Measurements from ENCODE around the gene DUS3L. TPM values are rescaled to one million over a fixed set of nuclear protein-coding genes. Genes with fewer than 3 reads are reported as not detected.

DUS3L gene
- total RNA-seq, 1 experiment from 2014 or later, result 39.6 TPM

DNA sequence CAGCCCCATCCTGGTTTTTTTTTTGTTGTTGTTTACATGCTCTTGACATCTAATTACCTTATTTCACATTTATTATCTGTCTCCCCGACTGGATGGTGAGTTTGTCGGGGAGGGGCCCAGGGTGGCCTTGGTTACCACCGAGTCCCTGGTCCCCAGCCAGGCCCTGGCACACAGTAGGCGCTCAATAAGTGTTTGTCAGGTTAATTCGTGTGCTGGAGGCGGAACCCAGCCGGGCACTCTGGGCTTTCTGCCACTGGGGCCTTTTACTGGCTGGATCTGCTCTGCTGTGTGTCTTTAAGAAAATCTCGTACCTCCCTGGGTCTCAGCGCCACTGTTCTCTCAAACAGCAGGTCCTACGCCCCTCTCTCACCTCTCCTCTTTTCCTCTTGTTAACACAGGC, 18.5 kb upstream of the DUS3L start:
- Histone ChIP-seq H3K4me3 (ENCODE audit: low read depth in 2 of 2, low read length in 2 of 2) (no peak overlapping the region), H3K4me1 (ENCODE audit: control insufficient read depth, insufficient read depth, low read length) (no peaks in the 10 kb centered on the region), H3K36me3 (ENCODE audit: control insufficient read depth, insufficient read depth, low read length) (no peaks in the 10 kb centered on the region), H3K27ac (ENCODE audit: low read length) (no peak overlapping the region), H3K27me3 (ENCODE audit: control insufficient read depth, insufficient read depth, low read length) (no peaks in the 10 kb centered on the region), H3K9me3 (ENCODE audit: control insufficient read depth, insufficient read depth, low read depth, low read length) (no peaks in the 10 kb centered on the region)
- no peak for DNase-seq (ENCODE audit: low read depth, low spot score)
- intact Hi-C loops (cut with micrococcal nuclease; ENCODE audit: unreplicated experiment), result loop anchor here (10.0 kb wide), 1 partner anchor 85 kb away; no protein-coding TSS in a partner anchor
- ATAC-seq, result no peak
- ChIA-PET POLR2A (interaction anchor here (0.7 kb wide), 1 partner anchor 20 kb away, joined by 8 read pairs; no protein-coding TSS in a partner anchor), CTCF (interaction anchor here (0.6 kb wide), 1 partner anchor 21 kb away, joined by 3 read pairs; no protein-coding TSS in a partner anchor)
- TF ChIP-seq, protein P1, sequence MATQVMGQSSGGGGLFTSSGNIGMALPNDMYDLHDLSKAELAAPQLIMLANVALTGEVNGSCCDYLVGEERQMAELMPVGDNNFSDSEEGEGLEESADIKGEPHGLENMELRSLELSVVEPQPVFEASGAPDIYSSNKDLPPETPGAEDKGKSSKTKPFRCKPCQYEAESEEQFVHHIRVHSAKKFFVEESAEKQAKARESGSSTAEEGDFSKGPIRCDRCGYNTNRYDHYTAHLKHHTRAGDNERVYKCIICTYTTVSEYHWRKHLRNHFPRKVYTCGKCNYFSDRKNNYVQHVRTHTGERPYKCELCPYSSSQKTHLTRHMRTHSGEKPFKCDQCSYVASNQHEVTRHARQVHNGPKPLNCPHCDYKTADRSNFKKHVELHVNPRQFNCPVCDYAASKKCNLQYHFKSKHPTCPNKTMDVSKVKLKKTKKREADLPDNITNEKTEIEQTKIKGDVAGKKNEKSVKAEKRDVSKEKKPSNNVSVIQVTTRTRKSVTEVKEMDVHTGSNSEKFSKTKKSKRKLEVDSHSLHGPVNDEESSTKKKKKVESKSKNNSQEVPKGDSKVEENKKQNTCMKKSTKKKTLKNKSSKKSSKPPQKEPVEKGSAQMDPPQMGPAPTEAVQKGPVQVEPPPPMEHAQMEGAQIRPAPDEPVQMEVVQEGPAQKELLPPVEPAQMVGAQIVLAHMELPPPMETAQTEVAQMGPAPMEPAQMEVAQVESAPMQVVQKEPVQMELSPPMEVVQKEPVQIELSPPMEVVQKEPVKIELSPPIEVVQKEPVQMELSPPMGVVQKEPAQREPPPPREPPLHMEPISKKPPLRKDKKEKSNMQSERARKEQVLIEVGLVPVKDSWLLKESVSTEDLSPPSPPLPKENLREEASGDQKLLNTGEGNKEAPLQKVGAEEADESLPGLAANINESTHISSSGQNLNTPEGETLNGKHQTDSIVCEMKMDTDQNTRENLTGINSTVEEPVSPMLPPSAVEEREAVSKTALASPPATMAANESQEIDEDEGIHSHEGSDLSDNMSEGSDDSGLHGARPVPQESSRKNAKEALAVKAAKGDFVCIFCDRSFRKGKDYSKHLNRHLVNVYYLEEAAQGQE (IDR thresholded peaks at IDR 0.05; ENCODE audit: insufficient read depth in 1 of 2, low read depth in 2 of 2, low read length in 1 of 2), result no peak
- TF ChIP-seq TCF7L2 (IDR thresholded peaks at IDR 0.05; ENCODE audit: low read depth, low read length) (no peak), POLR2AphosphoS5 (IDR thresholded peaks at IDR 0.05; ENCODE audit: low read depth, low read length) (no peak), SIN3A (IDR thresholded peaks at IDR 0.05; ENCODE audit: borderline replicate concordance, insufficient read depth, low read depth, low read length) (no peak)
- TF ChIP-seq, protein P2, sequence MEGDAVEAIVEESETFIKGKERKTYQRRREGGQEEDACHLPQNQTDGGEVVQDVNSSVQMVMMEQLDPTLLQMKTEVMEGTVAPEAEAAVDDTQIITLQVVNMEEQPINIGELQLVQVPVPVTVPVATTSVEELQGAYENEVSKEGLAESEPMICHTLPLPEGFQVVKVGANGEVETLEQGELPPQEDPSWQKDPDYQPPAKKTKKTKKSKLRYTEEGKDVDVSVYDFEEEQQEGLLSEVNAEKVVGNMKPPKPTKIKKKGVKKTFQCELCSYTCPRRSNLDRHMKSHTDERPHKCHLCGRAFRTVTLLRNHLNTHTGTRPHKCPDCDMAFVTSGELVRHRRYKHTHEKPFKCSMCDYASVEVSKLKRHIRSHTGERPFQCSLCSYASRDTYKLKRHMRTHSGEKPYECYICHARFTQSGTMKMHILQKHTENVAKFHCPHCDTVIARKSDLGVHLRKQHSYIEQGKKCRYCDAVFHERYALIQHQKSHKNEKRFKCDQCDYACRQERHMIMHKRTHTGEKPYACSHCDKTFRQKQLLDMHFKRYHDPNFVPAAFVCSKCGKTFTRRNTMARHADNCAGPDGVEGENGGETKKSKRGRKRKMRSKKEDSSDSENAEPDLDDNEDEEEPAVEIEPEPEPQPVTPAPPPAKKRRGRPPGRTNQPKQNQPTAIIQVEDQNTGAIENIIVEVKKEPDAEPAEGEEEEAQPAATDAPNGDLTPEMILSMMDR (IDR thresholded peaks at IDR 0.05), result no peak
- BruUV-seq (replicated peaks), result no TSS peak
- in situ Hi-C loops (cut with HindIII; ENCODE audit: low pct_unique_long_range_greater_than_20kb, low sequenced_read_pairs), result no loop called here

DNA sequence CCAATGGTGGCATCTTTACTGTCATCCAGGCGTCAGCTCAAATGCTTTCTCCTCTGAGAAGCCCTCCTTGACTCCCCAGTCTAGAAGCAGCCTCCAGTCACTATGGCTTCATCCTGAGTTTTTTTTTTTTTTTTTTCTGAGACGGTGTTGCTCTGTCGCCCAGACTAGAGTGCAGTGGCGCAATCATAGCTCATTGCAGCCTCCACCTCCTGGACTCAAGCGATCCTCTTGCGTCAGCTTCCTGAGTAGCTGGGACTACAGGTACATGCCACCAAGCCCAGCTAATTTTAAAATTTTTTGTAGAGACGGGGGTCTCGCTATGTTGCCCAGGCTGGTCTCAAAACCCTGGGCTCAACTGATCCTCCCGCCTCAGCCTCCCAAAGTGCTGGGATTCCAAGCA, 18.1 kb upstream of the DUS3L start:
- intact Hi-C loops (cut with micrococcal nuclease; ENCODE audit: unreplicated experiment) (loop anchor here (10.0 kb wide), 1 partner anchor 86 kb away; no protein-coding TSS in a partner anchor), in situ Hi-C loops (cut with HindIII; ENCODE audit: low pct_unique_long_range_greater_than_20kb, low sequenced_read_pairs) (no loop called here)
- no peak for DNase-seq (ENCODE audit: low read depth, low spot score)
- POLR2A ChIA-PET, result no interaction called here
- BruUV-seq (replicated peaks), result no TSS peak
- CTCF ChIA-PET, result interaction anchor here (0.6 kb wide), 1 partner anchor 22 kb away, joined by 3 read pairs; no protein-coding TSS in a partner anchor
- TF ChIP-seq, protein P1 (IDR thresholded peaks at IDR 0.05; ENCODE audit: insufficient read depth in 1 of 2, low read depth in 2 of 2, low read length in 1 of 2), result no peak
- TF ChIP-seq, protein P2 (IDR thresholded peaks at IDR 0.05), result no peak
- TF ChIP-seq TCF7L2 (IDR thresholded peaks at IDR 0.05; ENCODE audit: low read depth, low read length), result no peak
- TF ChIP-seq POLR2AphosphoS5 (IDR thresholded peaks at IDR 0.05; ENCODE audit: low read depth, low read length), result no peak
- TF ChIP-seq SIN3A (IDR thresholded peaks at IDR 0.05; ENCODE audit: borderline replicate concordance, insufficient read depth, low read depth, low read length), result no peak
- ATAC-seq, result no peak
- Histone ChIP-seq H3K27me3 (ENCODE audit: control insufficient read depth, insufficient read depth, low read length) (no peaks in the 10 kb centered on the region), H3K9me3 (ENCODE audit: control insufficient read depth, insufficient read depth, low read depth, low read length) (no peaks in the 10 kb centered on the region), H3K4me1 (ENCODE audit: control insufficient read depth, insufficient read depth, low read length) (no peaks in the 10 kb centered on the region), H3K27ac (ENCODE audit: low read length) (no peak overlapping the region), H3K36me3 (ENCODE audit: control insufficient read depth, insufficient read depth, low read length) (no peaks in the 10 kb centered on the region), H3K4me3 (ENCODE audit: low read depth in 2 of 2, low read length in 2 of 2) (no peak overlapping the region)

Data from Panc1 (cell line).